HPDE6-E6E7 (cell line): Measurements from ENCODE around the gene CEP43.

Source experiments
- DNase-seq: peaks from one replicate; pipeline ENCODE4 v3.0.0; 2011; ENCODE audit warnings: missing footprints; ENCODE audit errors: extremely low spot score

CEP43 gene

DNA sequence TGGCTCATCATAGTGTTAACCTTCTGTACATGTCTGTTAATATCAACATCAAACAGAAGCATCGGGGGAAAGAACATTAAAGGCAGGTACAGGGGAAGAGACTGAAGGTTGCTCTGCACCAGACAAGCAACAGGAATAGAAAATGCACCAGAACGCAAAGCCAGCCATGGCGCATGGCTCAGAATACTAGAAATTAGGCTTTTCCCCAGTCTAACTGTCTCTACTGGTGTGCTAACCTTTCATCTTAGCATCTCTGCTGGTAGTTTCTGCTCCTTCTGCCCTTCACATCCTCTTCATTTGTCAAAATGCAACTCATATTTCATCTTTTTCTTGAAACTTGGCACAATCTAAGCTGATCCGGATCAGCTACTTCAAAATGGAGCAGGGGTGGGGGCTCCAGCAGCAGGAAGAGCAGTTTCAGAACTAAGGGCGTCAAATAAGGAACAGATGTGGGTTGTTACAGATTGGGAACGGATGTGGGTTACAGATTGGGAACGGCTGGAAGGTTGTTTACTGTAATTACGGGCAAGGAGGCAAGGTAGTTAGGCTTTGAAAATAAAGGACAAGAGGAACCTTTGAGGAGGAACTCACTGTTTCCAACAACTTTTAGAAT is 29.7 kb upstream of the CEP43 start:
- DNase-seq: no peak

DNA sequence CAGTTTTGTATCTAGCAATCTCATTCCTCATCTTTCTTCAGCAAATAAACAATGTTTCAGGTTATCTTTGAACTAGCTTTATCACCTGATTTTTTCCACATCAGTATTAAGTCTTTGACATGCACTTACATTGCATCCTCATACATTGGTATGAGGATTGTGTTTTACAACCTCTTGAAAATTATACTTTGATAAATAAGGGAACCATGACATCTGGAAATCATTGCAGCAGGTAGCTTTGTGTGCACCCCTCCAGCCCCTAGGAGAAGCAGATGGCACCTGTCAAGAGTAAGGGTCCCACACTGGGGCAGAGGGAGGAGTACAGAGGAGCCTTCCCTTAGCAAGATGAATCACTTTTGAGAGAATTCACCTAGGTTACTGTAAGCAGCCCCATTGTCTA is 29.1 kb upstream of the CEP43 start:
- no peak for DNase-seq

DNA sequence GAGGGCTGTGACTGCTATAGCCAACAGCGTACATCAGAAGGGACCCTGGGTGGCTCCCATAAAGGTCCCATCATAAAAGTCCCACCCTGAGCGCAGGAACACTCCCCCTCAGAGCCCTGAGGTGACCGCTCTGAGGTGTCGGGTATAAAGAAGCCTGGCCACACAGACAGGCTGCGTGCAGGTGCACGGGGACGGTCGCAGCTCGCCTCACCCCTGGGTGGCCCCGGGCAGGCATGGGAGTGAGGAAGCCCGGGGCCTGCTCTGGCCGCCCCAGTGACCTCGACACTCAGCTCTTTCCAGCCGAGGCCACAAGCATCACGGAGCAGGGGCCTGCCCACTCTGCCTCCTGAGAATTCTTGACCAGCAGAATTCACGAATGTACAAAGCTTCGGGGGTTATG is 28.4 kb upstream of the CEP43 start:
- DNase-seq: no peak

DNA sequence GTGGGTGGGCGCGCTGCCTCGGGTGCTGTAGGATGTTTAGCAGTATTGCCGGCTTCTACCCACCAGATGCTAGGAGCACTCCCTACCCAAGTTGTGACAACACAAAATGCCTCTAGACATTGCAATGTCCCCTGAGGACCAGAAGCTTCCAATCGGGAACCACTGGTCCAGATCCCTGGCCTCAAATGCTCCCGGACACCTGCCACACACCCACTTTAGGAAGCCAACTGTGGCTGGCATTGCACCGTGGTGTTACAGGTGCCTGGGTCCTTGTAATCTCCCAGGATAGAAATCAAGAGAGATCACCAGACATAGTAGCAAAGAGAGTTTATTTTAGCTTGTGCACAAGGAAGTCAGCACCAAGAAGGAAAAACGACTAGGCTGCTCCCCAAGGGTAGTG is 27.9 kb upstream of the CEP43 start:
- no peak for DNase-seq

GRCh38 chr6:166972101-166972500 is 27.1 kb upstream of the CEP43 start:
- DNase-seq: no peak

DNA sequence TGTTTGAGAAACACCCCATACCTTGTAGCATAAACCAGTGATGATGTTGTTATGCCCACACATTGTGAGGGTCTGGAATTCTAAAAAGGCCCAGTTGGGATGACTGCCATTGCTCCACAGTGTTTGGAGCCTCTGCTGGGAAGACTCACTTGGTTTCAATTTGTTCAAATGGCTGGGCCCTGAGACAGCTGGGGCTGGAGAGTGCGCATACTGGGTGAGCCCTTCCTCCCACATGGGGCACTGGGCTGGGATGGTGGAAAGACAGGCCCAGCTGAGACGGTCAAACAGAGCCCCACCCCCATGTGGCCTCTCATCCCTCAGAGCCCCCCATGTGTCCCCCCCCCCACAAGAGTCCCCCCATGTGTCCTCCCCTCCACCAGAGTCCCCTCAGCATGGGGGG is 22.6 kb upstream of the CEP43 start:
- DNase-seq: no peak

DNA sequence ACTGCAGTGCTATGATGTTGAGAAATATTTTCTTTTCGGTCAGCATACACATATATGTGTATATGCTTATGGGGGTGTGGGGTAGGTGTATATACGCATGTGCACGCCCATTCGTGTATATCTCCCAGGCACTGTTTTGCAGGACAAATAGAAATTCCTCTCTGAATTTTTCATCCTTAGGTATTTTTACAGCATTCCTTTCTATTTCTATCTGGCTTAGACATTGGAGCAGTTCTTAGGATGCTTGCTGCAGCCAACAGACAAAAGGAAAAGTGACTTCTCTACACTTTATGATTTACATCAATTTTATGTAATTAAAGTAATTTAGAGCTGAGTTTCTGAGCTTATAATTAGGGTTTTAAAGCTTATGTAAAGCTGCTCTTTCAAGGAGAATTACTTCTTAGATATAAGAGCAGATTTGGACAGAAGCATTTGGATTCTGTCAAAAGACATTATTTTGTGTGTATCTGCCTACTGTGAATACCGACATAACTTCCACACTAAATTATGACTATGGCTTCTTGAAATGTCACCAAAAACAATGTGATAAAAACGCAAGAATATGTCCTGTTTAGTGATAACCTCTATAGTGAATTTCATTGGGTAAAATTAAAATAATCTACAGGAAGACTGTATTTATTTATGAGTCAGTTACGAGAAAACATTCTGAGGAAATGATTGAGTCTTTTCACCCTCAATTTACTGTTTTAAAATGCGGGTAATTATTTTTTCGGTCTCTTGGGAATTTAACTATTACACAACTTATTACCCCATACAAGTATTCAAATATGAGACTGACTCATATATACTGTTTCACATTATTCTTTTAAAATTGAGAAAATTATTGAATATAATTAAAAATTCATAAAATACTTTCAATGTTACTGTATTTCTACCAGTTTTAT is 21.3 kb upstream of the CEP43 start:
- DNase-seq: no peak

- no peak for DNase-seq
Measured at GRCh38 chr6:166980738-166981137, 18.5 kb upstream of the CEP43 start.

- no peak for DNase-seq
Measured at GRCh38 chr6:166987448-166987847, 11.7 kb upstream of the CEP43 start.

- no peak for DNase-seq
Measured at GRCh38 chr6:166987930-166988329, 11.3 kb upstream of the CEP43 start.

- DNase-seq: no peak
Measured at GRCh38 chr6:166988674-166989201, 10.5 kb upstream of the CEP43 start.

DNA sequence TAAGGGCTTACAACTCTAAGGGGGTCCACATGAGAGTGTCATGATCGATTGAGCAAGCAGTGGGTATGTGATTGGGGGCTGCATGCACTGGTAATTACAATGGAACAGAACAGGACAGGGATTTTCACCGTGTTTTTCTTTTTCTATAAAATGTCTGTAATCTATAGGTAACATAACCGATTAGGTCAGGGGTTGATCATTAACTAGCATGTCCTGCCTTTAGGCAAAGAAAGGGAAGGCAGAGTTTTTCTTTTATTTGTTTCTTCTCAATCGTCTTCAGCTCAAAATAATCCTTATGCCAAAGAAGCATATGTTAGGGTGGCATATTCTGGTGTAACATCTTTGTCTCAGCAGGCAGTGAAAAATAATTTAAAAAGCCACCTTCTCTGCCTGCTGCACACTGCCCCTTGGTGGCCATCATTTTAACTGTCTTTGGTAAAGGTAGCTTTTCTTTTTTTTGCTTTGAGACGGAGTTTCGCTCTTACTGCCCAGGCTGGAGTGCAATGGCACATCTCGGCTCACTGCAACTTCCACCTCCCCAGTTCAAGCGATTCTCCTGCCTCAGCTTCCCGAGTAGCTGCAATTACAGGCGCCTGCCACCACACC is 9.7 kb upstream of the CEP43 start:
- no peak for DNase-seq

DNA sequence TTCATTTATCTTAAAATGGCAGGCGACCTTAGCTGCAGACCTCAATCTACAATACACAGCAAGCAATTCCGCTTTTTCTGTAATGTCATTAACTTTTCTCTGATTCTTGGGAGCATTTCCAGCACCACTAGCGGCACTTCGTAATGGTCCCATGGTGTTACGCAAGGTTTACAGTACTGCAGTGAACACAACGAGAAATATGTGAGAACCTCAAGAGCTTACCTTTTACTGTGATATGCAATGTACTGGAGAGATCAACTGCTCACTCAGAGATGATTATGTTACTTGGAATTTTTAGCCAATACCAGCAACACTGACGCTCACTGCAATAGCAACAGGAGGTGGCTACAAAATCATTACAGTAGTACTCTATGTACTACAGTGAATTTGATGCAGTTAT is 2.8 kb upstream of the CEP43 start:
- no peak for DNase-seq

- no peak for DNase-seq
Measured at GRCh38 chr6:166997348-166997747, 1.8 kb upstream of the CEP43 start.

- DNase-seq: peak; percentile 73
Measured at GRCh38 chr6:166997768-166998255, 1.4 kb upstream of the CEP43 start.

GRCh38 chr6:166998256-166999144 is 697 bp upstream of the CEP43 start:
- no peak for DNase-seq

GRCh38 chr6:166999884-167000253 is 672 bp downstream of the CEP43 start:
- DNase-seq: no peak

GRCh38 chr6:167000759-167001158 is 1.6 kb downstream of the CEP43 start:
- DNase-seq: no peak

DNA sequence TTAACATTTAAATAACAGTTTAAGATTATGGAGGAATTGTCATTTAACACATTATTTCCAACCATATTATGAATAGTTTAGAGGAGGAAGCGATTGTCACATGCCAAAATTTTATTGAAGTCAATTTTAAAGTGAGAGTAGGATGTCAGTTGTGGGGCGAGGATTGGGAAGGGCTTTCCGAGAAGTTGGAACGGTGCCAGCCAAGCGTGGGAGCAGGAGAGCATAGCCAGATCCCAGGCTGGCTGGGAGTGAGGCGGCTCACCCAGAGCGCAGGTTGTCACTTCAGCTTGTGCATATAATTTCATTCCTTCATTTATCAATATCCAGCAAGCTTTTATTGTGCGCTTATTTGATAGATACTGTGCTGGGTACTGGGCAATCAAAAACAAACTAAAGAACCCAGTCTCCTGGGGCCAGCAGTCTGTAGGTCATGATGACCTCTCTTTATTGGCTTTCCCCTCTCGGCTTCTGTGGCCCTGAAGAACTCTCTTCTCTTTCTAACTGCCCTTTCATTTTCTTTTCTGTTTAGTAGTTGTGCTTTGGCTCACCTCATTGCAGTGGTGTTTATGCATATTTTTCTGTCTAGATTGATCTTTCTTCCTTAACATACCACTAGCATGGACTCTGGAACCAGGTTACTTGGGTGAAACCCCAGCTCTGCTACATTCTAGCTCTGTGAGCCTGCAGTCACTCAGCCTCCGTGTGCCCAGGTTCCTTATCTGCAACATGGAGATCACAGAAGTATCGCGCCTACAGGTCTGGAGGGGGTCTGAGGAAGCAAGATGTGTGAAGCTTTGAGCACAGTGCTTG is 6.4 kb downstream of the CEP43 start:
- no peak for DNase-seq

DNA sequence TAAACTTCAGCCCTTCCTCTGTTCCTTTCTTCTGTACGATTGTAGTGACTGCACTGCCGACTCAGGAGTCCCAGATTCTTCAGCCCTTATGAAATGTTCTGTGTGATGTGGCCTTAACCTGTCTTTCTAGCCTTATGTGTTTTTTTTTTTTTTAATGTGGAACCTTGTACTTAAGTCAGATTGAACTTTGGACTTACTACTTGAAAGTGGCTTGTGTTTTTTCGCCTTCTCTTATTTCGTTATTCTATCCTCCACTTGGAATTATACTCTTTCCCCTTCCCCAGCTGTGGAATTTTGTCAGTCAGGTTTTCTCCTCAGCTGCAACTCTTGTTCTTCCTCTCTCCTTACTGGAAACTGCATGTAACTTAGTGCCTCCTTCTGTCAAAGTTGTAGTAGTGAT is 8.8 kb downstream of the CEP43 start:
- no peak for DNase-seq

DNA sequence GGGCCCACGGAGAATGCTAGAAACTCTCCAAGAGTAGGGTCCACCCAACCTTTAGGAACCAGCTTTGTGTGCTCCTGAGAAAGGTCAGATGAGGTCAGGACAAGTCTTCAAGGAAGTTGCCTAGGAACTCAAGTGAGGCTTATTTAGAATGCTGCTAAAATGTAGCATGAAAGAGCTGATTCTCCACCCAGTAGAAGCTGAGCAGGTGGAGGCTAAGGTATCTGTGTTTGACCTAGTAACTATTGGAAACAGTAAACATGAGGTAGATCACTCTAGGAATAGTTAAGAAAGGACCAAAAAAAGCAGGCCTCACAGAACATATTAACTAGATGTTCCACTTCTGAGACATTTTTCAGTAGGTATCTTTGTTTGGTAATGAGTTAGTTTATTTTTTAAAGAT is 13.9 kb downstream of the CEP43 start:
- no peak for DNase-seq
